ENCODE results near the gene NTN4. TPM values are rescaled to one million over a fixed set of nuclear protein-coding genes. Genes with fewer than 3 reads are reported as not detected.
"Not testable (repeated sequence)": the region's sequence is repeated elsewhere in the genome, so short reads cannot be mapped to it uniquely, and the experiment has no call there.

Gene NTN4
- total RNA-seq, 1 experiment from 2014 or later: 3.1 TPM

DNA sequence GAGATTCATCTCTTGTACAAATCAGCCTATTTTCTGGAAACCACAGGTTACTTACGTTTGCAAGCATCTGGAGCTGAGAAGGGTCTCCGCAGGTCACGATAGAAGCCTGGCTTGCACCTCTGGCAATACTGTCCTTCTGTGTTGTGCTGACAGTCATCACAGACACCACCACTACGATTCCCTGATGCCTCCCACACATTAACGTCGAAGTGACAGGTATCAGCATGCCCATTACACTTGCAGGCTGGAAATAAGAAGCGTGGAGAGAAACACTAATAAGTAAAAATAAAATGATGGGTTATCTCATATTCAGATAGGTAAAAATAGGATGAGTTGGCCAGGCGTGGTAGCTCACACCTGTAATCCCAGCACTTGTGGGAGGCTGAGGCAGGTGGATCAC is 80.2 kb downstream of the NTN4 start:
- no peak for DNase-seq (ENCODE audit: low read depth)

DNA sequence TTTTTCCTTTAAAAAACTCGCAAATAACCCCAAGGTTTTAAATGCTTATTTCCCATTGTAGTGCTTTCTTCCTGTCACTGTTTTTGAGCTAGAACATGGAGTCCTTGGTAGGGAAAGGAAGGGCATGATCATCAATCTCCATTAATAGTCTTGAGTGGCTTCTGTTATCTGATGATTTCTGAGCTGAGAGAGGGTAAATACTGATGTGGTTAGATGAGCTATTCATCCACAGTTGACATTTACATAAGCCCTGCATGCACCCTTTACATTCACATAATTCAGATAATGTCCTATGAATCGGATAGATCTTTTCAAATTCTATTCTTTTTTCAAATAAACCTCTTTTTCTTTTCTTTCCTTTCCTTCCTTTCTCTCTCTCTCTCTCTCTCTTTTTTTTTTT is 81.4 kb downstream of the NTN4 start:
- DNase-seq (ENCODE audit: low read depth): no peak

GRCh38 chr12:95705143-95705542 is 85.4 kb downstream of the NTN4 start:
- no peak for DNase-seq (ENCODE audit: low read depth)

- DNase-seq (ENCODE audit: low read depth): no peak
Observed at GRCh38 chr12:95703986-95704385, 86.6 kb downstream of the NTN4 start.

GRCh38 chr12:95701722-95702418 is 88.7 kb downstream of the NTN4 start:
- no peak for DNase-seq (ENCODE audit: low read depth)

DNA sequence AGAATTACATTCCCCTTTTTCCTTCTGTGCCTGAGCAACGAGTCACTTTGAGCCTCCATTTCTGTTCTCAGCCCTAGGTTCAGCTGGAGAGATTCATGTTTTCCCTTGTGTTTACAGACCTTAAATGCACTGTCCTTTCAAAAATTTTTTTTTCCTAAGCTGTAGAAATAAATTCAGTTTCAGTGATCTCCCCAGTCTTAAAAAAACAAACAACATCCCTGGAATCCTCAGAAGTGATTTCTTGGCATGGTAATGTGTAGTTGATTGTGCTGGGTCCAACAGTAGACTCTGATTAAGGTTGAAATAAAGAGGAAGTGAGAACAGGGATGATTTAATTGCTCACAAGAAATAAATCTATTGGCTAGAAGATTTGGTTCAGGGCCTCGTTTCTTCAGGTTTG is 89.3 kb downstream of the NTN4 start:
- DNase-seq (ENCODE audit: low read depth): no peak

DNA sequence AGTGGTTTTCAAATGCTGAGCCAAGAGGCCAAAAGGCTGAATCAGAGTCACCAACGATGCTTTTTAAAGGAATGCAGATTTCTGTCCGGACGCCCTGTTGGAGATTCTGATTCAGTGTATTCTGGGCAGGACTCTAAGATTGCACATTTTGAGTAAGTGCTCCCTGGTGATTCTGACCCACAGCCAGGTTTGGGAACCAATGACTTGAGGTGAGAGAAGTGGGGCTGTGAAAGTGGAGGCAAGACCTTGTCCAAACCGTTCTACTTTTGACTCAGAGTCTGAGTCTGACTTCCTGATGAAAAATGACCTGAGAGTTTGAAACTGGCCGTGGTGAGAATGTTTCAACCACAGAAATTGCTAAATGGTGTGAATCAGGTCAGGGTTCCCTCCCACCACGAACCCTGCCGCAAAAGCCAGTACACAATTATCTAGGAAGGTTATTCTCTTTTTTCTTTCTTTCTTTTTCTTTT is 90.2 kb downstream of the NTN4 start:
- DNase-seq (ENCODE audit: low read depth): peak; percentile 49

GRCh38 chr12:95699579-95699978 is 91.0 kb downstream of the NTN4 start:
- no peak for DNase-seq (ENCODE audit: low read depth)

GRCh38 chr12:95694136-95694535 is 96.4 kb downstream of the NTN4 start:
- DNase-seq (ENCODE audit: low read depth): no peak

GRCh38 chr12:95693689-95694088 is 96.9 kb downstream of the NTN4 start:
- DNase-seq (ENCODE audit: low read depth): no peak

GRCh38 chr12:95690861-95691635 is 99.5 kb downstream of the NTN4 start:
- no peak for DNase-seq (ENCODE audit: low read depth)

DNA sequence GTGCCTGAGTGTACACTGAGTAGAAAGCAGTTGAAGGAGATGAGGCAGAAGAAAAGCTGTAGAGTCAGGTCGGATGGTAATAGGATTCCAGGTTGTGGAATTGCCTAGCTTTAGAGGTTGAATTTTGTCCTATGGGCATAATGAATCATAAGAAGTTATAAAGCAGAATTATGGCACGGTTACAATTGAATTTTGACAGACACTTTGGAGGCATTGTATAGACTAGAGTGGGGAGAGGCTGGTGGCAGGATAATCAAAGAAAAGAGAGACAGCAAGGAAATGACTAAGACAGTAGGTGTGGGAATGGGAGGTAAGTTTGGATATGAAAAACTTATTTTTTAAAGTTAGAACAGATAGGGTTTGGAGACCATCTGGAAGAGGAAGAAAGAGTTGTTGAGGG is 102.6 kb downstream of the NTN4 start:
- no peak for DNase-seq (ENCODE audit: low read depth)

DNA sequence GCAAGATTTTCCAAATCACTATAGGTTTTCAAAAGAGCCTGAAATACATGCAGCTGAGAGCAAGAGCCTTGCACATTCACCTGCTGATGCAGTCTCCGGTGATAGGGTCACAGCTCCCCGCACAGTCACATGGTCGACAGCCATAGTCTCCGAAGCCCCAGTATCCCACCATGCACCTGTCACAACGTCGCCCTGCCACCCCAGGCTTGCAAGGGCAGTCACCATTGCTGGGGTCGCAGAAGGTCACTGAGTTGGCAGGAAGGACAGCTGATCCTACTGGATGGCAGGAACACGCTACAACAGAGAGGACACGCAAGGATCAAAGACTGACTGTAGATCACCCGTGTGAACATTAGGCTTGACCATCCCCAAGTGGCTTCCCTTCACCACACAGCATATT is 107.1 kb downstream of the NTN4 start:
- DNase-seq (ENCODE audit: low read depth): no peak

- no peak for DNase-seq (ENCODE audit: low read depth)
Observed at GRCh38 chr12:95681210-95681765, 109.3 kb downstream of the NTN4 start.

GRCh38 chr12:95678684-95679083 is 111.9 kb downstream of the NTN4 start:
- no peak for DNase-seq (ENCODE audit: low read depth)

DNA sequence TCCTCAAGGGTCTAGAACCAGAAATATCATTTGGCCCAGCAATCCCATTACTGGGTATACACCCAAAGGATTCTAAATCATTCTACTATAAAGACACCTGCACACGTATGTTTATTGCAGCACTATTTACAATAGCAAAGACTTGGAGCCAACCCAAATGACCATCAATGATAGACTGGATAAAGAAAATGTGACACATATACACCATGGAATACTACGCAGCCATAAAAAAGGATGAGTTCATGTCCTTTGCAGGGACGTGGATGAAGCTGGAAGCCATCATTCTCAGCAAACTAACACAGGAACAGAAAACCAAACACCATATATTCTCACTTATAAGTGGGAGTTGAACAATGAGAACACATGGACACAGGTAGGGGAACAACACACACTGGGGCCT is 112.8 kb downstream of the NTN4 start:
- not testable (repeated sequence) for DNase-seq (ENCODE audit: low read depth)

GRCh38 chr12:95674631-95675030 is 115.9 kb downstream of the NTN4 start:
- peak; percentile 3 for DNase-seq (ENCODE audit: low read depth)

DNA sequence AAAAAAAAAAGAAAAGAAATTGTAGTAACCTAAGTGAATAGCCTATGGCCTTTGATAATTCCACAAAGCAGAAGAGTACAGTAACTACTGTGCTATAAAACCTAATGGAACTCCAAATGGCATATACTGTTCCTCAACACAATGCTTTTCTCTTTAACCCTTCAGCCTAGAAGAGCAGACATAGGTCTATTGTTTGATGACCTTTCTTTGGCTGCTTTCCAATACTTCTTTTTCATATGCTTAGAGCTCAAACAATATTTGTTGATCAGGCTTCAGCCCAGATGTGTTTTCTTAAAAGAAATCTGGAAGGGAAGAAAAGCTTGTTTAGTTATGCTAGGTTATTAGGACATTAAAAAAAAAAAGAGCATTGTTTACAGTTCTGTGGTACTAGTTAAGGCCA is 116.4 kb downstream of the NTN4 start:
- DNase-seq (ENCODE audit: low read depth): no peak

DNA sequence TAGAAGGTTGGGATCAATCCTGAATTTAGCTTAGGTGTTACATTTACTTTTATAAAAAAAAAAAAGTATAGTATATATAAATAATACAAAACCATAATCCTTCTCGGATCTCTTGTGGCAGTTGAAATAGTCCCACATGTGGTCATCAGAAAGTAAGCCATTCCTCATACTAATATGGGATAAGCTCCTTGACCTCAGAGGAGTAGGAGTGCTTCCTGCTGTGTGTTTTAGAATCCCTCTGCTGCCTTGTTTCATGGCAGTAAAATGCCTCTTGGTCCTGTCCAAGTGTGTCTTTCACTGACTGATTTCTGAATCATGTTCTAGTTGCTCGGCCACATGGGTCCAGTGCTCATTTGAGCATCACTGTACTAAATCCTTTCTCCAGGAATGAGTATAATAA is 117.0 kb downstream of the NTN4 start:
- no peak for DNase-seq (ENCODE audit: low read depth)

DNA sequence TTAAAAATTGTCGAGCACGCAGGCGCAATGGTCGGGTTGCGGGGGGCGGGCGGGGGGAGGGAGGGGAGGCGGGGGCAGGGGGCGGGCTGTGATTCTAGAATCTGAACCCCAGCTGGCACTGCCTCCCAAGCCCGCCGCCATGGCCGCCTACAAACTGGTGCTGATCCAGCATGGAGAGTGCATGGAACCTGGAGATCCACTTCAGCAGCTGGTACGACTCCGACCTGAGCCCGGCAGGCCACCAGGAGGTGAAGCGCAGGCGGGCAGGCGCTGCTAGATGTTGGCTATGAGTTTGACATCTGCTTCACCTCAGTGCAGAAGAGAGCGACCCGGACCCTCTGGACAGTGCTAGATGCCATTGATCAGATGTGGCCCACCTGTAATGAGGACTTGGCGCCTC is 118.4 kb downstream of the NTN4 start:
- no peak for DNase-seq (ENCODE audit: low read depth)

DNA sequence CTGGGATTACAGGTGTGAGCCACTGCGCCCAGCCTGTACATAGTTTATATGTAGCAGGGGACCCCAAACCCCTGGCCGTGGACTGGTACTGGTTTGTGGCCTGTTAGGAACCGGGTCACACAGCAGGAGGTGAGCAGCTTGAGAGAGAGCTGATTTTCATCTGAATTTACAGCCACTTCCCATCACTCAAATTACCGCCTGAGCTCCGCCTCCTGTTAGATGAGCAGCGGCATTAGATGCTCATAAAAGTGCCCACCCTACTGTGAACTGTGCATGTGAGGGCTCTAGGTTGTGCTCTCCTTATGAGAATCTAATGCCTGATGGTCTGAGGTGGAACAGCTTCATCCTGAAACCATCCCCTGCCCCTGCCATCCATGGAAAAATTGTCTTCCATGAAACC is 119.3 kb downstream of the NTN4 start:
- DNase-seq (ENCODE audit: low read depth): no peak

DNA sequence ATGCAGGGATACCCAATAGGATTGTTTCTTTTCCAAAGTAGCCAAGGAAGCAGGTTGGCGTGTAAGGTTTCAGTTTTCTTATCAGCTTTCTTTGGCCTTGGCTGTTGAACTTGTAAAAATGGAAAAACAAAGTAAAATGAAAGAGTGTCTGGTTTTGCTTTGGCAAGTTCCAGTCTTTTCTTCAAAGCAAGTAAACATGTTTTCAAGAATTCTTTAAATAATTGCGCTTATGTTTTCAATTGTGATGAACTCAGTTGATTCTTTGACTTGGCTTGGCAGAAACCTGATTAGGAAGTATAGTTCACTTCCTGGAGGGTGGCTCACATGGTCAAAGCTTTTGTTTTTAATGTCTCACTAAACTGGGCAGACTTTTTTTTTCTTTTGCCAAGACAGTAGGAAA is 127.0 kb downstream of the NTN4 start:
- no peak for DNase-seq (ENCODE audit: low read depth)

DNA sequence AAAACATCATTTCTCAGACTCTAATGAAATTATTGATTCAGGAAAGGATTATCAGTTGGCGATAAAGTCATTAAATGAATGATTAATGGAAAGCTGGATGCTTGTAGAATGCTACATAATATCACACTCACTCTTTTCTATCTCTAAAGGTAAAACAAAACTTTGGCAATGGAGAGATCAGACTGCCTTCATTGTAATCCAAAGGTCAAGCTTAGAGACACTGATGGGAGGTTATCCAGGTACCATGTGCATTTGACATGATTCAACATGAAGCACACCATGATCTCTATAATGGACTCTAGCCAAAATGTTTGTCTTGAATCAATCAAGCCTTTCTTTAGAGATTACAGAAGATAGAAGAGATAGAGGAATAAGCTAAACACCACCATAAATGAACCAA is 129.2 kb downstream of the NTN4 start:
- no peak for DNase-seq (ENCODE audit: low read depth)
